ENCODE measurements around the gene RNF157.

- TF ChIP-seq CTCF (IDR thresholded peaks at IDR 0.05) (no peak), POLR2A (IDR thresholded peaks at IDR 0.05; ENCODE audit: low read length) (no peak), EP300 (IDR thresholded peaks at IDR 0.05) (no peak), JUNB (IDR thresholded peaks at IDR 0.05) (no peak), BHLHE40 (IDR thresholded peaks at IDR 0.05; ENCODE audit: low read depth, low read length) (no peak), HMGXB4 (CRISPR knock-in tag; IDR thresholded peaks at IDR 0.05; ENCODE audit: borderline replicate concordance) (no peak), HDAC2 (IDR thresholded peaks at IDR 0.05) (no peak), SMC3 (IDR thresholded peaks at IDR 0.05) (no peak), POLR2AphosphoS2 (conservative IDR thresholded peaks at IDR 0.05; ENCODE audit: low read length) (no peak), PHF8 (IDR thresholded peaks at IDR 0.05; ENCODE audit: borderline replicate concordance, low read depth) (no peak)
Observed at GRCh38 chr17:76137001-76137350, 103.3 kb downstream of the RNF157 start.
